HG03457 (cell line): ENCODE data around the gene KDM4F.

Experiments used
- ATAC-seq: cut with Tn5 transposase; IDR thresholded peaks from one replicate; pipeline ENCODE4 v1.9.1; 2021; ENCODE audit warnings: moderate number of reproducible peaks; ENCODE audit not compliant: unreplicated experiment

Gene KDM4F

DNA sequence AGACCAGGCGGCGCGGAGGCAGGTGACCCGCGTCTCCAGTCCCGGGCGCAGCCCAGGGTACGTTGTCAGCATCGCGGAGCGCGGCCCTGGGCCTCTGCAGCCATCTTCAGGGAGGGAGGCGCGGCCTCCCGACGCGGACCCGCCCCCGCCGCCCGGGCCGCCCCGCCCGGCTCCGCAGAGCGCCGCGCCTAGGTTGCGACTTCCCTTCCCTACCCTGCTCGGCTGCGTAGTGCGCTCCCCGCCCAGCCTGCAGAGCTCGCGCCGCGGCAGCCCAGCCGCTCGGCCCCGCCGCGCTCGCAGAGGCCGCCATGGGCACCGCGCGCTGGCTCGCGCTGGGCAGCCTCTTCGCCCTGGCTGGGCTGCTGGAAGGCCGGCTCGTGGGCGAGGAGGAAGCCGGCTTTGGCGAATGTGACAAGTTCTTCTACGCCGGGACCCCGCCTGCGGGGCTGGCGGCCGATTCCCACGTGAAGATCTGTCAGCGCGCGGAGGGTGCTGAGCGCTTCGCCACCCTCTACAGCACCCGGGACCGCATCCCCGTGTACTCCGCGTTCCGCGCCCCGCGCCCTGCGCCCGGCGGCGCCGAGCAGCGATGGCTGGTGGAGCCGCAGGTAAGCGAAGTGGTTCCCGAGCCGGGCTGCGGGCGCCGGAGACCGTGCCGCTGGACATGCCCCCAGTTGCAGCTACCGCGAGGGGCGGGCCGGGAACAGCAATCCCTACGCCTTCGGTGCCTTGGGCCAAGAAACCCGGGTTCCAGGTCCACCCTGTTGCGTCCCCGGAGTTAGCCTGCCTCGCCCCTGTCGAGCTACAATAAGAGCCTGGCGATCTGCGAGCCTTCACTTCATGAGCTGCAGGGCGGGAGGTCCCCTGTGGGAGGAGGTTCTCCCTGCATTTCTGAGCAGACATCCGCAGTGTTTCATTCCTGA lies 40.7 kb downstream of the KDM4F start, which contains the start of gene ENDOD1:
ENDOD1 (plus strand) TSS at position 227 of the 923 bp plus-strand sequence; CDS start at position 309, 82 bp downstream.
- peak; percentile 86 for ATAC-seq

DNA sequence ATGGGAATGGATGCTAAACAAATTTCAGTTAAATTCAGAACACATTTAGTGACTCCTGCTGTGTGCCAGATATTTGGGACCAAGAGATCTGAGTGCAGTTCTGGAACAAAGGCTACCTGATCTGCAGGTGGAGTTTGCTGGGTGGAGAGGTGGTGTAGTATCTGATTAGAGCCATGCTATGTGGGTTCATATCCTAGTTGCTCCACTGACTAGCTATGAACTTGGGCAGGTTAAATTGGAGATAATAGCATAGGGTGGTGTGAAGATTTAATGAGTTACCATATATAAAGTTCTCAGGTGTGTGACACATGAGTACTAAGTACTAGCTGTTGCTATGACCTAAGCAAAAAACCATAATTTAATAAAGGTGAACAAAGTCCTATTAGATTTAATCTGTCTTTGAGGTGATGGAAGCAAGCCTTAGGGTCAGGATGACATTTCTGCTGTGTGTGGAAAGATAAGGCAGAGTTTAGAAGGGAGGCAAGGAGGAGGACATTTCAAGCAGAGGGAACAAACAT lies 42.5 kb downstream of the KDM4F start:
- no peak for ATAC-seq

DNA sequence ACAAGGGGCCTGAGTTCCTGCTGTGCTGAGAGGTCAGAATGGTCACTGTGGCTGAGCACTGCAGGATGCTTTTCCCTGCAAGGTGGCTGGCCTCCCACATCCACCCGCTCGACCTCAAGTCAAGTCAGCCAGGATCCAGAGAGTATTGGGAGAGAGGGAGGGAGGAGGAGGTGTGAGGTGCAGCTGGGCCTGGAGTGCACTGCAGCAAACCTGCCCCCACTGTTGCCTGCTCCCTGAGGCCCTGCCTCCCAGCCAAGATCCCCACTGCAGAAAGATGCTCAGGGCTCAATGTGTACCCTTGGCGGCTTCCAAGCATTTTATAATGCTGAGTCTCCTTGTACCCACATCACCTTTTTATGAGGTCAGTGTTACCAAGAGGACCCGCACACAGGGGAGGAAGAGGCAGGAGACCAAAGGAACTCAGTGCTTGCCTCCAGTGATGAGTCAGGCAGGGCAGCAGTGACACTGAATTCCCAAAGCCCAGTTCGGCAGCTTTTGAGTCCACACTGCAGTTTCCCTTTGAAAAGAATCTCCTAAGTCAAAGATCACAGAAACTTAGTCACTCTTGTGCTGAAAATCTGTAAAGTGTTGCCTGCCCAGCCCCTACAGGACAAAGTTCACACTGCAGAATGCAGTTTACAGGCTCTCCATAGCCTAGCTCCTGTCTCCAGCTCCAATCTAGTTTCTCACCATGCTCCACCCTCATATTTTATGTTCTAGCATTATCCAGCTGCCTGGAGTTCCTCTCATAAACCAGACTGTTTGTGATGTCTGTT lies 43.5 kb downstream of the KDM4F start:
- ATAC-seq: no peak

DNA sequence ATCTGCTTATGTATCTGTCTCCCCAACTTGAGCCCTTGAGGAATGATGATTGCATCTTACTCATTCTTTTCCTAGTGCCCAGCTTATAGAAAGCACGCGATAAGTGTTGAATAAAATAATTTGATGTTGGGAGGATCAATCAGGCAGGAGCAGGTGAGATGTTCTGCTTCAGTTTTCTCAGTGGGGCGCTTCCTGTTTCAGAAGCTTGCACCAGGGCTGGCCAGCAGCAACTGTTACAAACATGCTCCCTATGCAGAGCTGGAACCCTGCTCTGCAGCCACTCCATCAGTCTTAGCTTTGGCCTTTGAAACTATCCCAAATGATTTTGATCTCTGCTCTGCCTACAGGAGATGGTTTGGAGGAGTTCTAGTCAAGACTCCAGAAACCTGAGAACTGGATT lies 44.3 kb downstream of the KDM4F start:
- ATAC-seq: no peak

DNA sequence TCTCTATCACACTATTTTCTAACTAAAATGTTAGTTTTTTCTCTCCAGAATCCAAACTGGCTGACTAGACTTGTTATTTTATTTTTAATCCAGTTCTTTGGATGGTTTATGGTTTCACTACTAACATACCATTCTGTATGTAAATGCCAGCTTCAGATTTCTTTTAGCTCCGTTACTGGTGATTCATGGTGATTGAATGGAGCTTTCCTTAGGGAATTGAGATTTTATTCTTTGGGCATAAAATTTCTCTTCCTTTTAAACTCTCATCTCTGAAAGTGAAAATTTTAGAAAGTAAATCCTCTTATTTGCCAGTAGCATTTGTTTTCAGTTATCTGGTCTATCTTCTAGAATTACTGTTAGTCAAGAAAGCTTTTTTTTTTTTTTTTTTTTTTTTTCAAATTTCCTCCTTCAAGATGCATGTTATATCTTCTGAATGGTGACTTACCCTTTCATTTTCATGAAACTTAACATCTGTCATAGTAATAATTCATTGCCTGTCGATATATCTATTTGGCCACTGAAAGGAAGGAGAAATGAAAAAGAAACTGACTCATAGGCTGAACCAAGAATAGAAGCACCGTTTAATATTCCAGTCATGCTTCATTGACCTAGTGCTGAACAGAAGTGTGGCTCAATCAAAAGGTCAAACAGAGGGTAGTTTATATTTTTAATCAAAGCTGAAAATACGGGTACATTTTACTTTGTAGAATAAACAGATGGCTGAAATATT lies 46.8 kb downstream of the KDM4F start:
- peak; percentile 75 for ATAC-seq

DNA sequence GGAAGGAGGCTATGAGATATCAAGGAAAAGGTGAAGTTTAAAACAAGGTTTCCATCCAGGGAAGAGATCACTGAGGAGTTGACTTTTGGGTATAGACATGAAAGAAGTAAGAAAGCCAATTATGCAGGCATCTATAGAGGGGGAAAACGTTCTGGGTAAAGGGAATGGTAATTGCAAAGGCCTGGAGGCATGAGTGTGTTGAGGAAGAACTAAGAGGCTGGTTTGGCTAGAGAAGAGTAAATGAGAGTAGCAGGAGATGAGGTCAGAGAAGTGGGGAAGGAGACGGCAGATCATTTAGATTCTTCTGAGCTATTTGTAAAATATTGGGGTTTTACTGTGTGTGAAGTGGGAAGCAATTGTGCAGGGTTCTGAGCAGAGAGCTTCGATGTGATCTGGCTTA lies 48.0 kb downstream of the KDM4F start:
- ATAC-seq: no peak

DNA sequence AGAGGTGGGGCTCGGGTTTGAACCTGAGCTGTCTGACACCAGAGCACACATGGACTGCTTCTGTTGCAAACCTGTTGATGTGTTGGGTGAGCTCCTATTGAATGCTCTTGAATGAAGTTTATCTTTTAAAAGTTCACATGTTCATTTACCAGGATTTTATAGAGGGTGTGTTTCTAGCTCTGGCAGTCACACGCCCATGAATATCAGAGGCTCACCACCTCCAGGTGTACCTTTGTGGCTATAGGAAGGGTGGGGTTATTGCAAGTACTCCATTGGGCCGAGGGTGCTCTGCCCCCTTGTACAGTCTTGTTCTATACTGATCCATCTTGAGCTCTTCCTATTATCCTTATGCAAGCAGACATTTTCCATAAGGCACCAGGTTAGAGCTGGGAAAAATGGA lies 49.6 kb downstream of the KDM4F start:
- no peak for ATAC-seq

DNA sequence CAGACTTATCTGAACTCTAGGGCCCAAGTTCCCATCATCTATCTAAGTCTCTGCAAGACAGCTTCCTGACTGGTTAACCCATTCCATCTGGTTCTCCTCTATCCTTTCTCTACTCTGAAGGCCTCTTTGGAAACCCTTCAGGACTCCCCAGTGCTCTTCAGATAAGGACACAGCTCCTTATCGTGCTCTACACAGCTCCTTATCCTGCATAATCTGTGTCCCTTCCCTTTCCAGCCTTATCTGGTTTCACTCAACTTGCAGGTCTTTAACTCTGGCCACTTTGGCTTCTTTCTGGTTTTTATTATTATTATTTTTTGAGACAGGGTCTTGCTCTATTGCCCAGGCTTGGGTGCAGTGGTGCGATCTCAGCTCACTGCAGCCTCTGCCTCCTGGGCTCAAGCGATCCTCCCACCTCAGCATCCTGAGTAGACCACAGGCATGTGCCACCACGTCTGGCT lies 51.0 kb downstream of the KDM4F start:
- ATAC-seq: no peak
